GM12878 (cell line): ENCODE results near the gene PRRT1.

Source experiments
- GABPA ChIP-seq: IDR thresholded peaks from 2 replicates; pipeline ENCODE4 v1.6.1; 2014; ENCODE audit warnings: antibody characterized with exemption, low read depth, mild to moderate bottlenecking, inconsistent platforms
- NR2C2 ChIP-seq: IDR thresholded peaks from 2 replicates; pipeline ENCODE4 v1.6.1; 2011; ENCODE audit warnings: borderline replicate concordance, low read depth; ENCODE audit not compliant: control insufficient read depth, insufficient read length
- POLR2A ChIP-seq: IDR thresholded peaks from 2 replicates; pipeline ENCODE4 v1.6.1; 2011; ENCODE audit warnings: low read depth, mild to moderate bottlenecking, low read length
- TCF7 ChIP-seq: IDR thresholded peaks from 2 replicates; pipeline ENCODE4 v1.6.1; 2014; ENCODE audit warnings: antibody characterized with exemption, borderline replicate concordance

DNA sequence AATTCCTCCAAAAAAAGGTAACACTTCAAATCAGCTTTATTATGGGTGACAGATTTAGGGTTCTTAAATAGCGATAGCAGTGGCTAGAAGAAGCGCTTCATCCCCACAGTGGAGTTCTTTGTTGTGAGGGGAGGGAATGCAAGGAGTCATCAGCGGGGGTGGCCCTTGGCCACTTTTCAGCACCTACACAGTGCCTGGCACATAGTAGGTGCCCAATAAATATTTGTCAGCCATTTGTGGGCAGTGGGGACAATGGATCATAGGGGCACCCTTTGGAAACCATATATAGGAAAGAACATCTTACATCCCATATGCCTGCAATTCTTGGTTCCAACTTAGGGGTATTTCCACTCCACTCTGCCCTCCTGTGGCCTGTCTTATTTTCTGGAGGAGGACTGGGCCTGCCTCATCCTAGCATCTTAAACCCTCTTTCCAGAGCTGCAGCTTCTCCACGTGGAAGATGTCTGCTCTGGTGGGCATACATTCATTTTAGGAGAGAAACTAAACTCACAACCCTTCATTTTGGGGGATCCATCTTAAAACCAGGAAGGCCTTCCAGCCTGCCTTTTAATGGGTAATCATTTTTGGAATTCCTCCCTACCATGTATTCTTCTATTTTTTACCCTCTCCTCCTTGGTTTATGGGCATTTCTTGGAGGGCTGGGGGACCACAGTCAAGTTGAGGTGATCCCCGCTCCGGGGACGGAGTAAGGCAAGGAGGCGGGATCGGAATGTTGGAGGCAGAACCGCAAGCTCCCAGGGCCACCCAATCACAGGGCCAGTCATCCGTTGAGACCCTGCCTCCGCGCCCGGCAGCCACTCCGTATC, 43.3 kb upstream of the PRRT1 start:
- TF ChIP-seq TCF7 (no peak), GABPA (no peak), NR2C2 (no peak), POLR2A (no peak)
